ENCODE results near the gene COL4A2.

- no peak for TF ChIP-seq CTCF (IDR thresholded peaks at IDR 0.05)
- TF ChIP-seq EZH2 (IDR thresholded peaks at IDR 0.05; ENCODE audit: borderline replicate concordance, insufficient read depth, low read depth, low read length, poor library complexity, severe bottlenecking), result no peak
These were observed 16.3 kb upstream of the COL4A2 start for GRCh38 chr13:110290826-110291225.

Data from B cell (primary cell).